Panc1 (cell line): ENCODE data around the gene CACNA1G.

Experiments
- CTCF ChIP-seq: fragments of 450-650 bp; IDR thresholded peaks from 2 replicates; pipeline ENCODE4 v1.5.1; 2017; ENCODE audit warnings: mild to moderate bottlenecking
- REST ChIP-seq, 2 experiments: IDR thresholded peaks; 2 replicates each; pipeline ENCODE4 v1.6.1; 2011 to 2012; ENCODE audit warnings: low read depth in 2 of 2, control low read depth in 1 of 2, low read length in 1 of 2, mild to moderate bottlenecking in 1 of 2, moderate library complexity in 1 of 2; ENCODE audit not compliant: insufficient read depth in 1 of 2
- SIN3A ChIP-seq: IDR thresholded peaks from 2 replicates; pipeline ENCODE4 v1.6.1; 2012; ENCODE audit warnings: low read depth, mild to moderate bottlenecking, low read length, moderate library complexity, borderline replicate concordance; ENCODE audit not compliant: insufficient read depth

DNA sequence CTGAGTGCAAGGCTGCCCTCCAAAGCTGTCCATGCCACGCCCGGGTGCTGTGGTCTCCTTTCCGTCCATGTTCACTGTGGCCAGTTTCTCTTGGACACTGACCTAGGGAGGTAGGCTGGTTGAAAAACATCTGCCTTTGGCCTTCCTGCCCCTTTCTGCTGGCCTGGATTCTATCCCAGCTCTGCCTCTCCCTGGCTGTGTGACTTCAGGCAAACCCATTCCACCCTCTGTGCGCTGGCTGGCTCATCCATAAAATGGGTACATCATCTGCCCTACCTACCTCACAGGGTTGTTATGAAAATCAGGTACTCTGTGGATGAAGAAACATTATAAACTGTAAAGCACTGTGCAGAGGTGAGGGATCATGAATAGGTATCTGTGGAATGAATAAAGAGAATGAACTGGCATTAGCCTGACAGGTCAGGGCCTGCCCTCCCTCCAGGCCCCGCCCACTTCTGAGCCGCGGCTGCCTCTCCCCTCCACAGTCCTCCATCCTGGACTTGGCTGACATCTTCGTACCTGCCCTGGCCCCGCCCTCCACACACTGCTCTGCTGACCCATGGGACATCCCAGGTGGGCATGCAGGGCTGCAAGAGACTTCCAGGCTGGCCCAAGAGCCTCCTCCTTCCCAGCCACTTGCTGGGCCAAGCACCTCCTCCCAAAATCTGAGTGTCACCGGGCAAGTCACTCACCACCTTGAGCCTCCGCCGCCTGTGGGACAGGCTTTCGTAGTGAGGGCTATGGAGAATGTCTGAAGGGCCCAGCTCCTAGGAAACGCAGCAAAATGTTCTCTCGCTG is 20.6 kb upstream of the CACNA1G start:
- TF ChIP-seq CTCF (no peak), REST (IDR thresholded peaks at IDR 0.05; ENCODE audit: insufficient read depth in 1 of 2, low read depth in 2 of 2, low read length in 1 of 2) (no peak), SIN3A (no peak)
